Hippocampal formation (tissue), 2 donors: ENCODE measurements around the gene GNAI2.

Source experiments
- DNase-seq, 2 donors: peaks; one replicate each; lab custom pipeline; 2025; lab: John Stamatoyannopoulos, UW

Gene GNAI2

GRCh38 chr3:50235716-50236483 is at the start of gene GNAI2:
Gene GNAI2 (plus strand): TSS chr3:50236204. CDS start chr3:50236336, 132 bp downstream.
- peak; percentile 99 for DNase-seq

- DNase-seq = no peak
Observed at GRCh38 chr3:50187750-50188149, 48.3 kb upstream of the GNAI2 start.

- DNase-seq = peak; percentile 42 to 44
Observed at GRCh38 chr3:50189274-50189673, 46.7 kb upstream of the GNAI2 start.

DNA sequence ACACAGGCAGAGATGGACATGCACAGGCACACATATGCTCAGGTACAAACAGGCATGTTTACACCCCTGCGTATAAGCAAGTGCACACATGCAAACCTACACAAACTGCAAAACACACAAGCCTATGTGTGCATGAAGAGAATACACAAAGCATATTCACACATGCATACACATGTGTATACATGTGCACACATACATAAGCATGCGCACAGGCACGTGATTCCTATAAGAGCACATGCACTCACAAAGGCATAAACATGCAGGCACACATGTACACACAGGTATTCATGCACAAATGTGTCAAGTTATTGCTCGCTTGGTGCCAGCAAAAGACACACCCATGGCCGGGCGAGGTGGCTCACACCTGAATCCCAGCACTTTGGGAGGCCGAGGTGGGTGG is 46.0 kb upstream of the GNAI2 start:
- DNase-seq = no peak

DNA sequence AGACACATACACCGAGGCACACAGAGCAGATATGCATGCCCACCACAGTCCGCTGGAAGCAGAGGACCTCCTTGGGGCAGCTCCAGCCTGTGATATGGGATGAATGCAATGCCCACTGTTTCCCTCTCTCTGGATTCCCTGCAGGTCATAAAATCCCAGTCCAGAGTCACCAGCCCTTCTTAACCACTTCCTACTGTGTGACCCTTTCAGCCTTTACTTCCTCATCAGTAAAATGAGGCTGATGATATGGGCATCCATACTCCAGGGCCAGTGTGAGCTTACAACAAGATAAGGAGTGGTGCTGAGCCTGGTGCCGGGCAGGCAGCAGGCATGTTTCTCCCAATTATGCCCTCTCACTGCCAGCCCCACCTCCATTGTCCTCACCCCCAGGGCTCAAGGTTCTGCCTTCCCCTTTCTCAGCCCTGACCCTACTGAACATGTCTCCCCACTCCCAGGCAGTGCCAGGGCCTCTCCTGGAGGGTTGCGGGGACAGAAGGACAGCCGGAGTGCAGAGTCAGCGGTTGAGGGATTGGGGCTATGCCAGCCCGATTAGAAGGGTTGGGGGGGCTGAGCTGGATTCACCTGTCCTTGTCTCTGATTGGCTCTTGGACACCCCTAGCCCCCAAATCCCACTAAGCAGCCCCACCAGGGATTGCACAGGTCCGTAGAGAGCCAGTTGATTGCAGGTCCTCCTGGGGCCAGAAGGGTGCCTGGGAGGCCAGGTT is 44.9 kb upstream of the GNAI2 start, which contains the start of gene GNAT1:
Gene GNAT1, plus strand, starts transcription at position 675 of the 725 bp plus-strand sequence. CDS start 116 bp downstream, outside the sequence.
- no peak for DNase-seq

DNA sequence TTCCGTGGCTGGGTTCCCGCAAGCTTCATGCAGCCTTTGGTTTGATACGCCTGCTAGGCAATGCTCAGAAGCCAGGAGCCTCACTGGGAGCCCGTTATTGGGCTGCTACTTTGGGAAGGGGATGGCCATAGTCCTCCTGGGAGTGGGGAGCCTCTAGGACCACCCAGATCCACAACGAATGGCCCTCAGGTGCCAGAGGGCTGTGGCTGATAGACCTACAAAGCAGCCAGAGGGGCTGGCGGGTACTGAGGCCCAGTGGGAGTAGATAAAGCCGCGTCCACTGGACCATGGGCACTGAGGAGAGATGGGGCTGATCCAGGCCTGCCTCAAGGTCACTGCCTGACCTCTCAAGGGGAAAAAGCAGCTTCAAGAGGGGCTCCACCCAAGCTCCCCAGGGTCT is 43.9 kb upstream of the GNAI2 start:
- DNase-seq = no peak

GRCh38 chr3:50192689-50193141 is 43.3 kb upstream of the GNAI2 start:
- peak; percentile 13 to 43 for DNase-seq

DNA sequence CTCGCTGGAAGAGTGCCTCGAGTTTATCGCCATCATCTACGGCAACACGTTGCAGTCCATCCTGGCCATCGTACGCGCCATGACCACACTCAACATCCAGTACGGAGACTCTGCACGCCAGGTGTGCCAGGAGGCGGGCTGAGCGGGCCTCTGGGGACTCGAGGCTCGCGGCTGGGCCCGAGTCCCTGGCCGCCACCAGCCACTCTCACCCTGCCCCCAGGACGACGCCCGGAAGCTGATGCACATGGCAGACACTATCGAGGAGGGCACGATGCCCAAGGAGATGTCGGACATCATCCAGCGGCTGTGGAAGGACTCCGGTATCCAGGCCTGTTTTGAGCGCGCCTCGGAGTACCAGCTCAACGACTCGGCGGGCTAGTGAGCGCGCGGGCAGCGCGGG is 42.7 kb upstream of the GNAI2 start:
- no peak for DNase-seq

DNA sequence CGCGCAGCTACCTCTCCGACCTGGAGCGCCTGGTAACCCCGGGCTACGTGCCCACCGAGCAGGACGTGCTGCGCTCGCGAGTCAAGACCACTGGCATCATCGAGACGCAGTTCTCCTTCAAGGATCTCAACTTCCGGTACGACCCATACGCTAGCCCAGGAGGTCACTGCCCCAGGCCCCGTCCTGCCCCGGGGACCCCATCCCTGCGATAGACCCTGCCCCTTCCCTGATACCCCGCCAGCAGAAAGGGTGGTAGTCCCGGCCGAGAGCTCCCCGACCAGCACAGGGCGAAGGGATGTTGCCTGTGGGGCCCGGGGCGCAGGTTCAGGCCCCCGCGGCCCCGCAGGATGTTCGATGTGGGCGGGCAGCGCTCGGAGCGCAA is 42.3 kb upstream of the GNAI2 start:
- DNase-seq = no peak

DNA sequence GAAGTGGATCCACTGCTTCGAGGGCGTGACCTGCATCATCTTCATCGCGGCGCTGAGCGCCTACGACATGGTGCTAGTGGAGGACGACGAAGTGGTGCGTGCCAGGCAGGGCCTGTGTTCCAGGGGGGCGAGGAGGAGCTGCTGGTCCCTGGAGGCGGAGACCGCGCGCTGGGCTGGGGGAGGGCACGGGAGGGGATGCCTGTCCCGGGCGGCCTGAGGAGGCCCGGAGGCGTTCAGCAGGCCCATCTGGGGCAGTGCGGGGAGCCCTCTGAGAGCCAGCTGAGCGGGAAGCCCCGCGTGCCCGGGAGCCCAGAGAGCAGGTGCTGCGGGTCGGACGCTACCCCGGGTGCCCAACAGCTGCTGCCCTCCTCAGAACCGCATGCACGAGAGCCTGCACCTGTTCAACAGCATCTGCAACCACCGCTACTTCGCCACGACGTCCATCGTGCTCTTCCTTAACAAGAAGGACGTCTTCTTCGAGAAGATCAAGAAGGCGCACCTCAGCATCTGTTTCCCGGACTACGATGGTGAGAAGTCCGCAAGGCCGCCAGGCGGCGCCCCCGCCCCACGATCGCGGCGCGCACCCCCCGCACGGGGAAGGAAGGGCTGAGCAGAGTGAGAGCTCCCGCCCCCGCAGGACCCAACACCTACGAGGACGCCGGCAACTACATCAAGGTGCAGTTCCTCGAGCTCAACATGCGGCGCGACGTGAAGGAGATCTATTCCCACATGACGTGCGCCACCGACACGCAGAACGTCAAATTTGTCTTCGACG is 41.7 kb upstream of the GNAI2 start:
- peak; percentile 26 to 68 for DNase-seq

DNA sequence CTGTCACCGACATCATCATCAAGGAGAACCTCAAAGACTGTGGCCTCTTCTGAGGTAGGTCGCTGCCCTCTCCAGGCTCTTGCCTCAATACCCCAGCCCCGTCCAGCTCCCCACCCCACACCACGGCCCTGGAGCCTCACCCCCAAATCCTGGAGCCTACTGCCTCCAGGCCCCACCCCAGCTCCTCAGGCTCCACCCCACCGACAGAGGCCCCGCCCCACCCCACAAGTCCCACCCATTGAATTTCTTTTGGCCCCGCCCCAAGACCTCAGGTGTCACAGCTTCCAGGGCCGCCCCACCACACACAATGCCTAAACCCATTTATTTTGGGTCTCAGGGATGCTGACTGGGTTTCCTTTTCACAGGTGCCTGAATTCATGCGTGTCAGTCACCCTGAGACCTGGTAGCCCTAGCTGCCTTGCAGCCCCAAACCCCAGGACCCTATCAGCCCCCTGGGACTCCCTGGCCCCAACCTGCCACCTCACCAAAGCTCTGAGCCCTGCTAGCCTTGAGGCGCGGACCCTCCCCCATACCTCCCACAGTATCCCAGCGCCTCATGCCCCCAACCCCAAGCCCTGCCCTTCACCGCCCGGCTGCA is 41.0 kb upstream of the GNAI2 start:
- no peak for DNase-seq

- no peak for DNase-seq
Observed at GRCh38 chr3:50195501-50196252, 40.3 kb upstream of the GNAI2 start.

- no peak for DNase-seq
Observed at GRCh38 chr3:50196253-50196801, 39.7 kb upstream of the GNAI2 start.

DNA sequence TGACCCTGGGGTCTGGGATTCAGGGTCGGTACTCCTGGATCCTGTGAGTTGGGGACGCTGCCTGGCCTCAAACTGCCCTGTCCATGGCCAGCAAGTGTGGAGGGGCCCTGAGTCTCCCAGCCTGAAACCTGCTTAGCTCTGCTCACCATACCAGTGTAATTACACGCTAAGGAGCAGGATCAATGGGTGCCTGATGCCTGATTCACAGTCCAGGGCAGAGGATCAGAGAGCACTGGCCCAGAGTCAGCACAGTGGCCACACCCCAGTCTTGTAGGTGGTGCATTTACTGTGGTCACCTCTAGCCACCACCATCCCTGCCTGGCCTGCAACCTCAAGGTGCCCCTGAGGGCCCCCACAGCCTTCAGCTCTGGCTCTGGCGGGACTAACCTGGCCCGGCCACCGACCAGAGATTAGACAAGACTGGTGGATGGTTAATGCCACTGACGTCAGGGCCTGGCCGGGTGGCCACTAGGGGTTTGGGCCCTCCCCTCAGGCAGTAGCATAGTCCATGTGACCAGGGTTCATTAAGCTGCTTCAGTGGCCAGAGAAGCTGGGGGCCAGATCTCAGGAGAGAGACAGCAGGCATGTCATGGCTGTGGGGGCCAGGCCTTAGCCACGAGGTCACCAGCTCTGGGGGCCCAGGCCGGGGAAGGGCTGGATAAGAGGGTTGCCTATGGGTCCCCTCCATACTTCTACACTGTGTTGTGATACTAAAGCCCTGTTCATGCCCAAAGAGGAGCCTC is 34.3 kb upstream of the GNAI2 start:
- DNase-seq = no peak

DNA sequence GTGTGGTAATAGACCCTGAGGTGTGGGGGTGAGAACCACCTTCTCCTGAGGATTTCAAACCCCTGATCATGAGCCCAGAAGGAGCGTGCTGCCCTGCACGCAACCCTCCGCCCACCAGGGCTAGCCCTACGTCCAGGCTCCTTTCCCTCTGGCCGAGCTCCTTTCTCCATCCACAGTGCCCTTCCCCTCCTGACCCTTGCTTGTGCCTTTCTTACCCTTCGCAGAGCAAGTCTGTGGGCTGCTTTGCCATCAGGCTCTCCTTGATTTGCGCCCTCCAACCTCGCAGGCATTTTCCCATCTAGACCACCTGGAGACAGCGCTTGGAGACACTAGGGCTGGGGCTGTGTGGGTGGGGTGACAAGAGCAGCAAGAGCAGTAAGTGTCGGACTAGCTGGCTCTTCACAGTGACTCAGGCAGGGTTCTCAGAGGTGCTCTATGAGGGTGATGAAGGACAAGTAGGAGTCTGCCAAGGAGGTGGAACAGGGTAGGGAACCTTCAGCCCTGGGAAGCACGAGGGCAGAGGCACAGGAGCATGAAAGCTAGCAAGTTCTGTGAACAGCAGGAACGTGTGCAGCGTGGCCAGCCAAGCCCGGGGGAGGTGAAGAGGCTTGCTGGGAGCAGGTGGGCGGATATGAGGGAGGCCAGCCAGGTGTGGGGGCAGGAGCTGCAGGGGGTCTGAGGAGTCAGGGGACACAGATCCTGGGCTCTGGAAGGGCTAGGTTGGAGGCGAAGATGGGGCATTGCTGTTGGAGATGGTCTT is 33.5 kb upstream of the GNAI2 start:
- no peak for DNase-seq

GRCh38 chr3:50203113-50203808 is 32.7 kb upstream of the GNAI2 start:
- no peak for DNase-seq

- DNase-seq = no peak
Observed at GRCh38 chr3:50203809-50204803, 31.9 kb upstream of the GNAI2 start.
